Fibroblast of skin of back (primary cell): ENCODE results near the gene HSPG2.

Experiments used
- DNase-seq: peaks from one replicate; pipeline ENCODE4 v3.0.0-alpha.2; 2013

HSPG2 gene

DNA sequence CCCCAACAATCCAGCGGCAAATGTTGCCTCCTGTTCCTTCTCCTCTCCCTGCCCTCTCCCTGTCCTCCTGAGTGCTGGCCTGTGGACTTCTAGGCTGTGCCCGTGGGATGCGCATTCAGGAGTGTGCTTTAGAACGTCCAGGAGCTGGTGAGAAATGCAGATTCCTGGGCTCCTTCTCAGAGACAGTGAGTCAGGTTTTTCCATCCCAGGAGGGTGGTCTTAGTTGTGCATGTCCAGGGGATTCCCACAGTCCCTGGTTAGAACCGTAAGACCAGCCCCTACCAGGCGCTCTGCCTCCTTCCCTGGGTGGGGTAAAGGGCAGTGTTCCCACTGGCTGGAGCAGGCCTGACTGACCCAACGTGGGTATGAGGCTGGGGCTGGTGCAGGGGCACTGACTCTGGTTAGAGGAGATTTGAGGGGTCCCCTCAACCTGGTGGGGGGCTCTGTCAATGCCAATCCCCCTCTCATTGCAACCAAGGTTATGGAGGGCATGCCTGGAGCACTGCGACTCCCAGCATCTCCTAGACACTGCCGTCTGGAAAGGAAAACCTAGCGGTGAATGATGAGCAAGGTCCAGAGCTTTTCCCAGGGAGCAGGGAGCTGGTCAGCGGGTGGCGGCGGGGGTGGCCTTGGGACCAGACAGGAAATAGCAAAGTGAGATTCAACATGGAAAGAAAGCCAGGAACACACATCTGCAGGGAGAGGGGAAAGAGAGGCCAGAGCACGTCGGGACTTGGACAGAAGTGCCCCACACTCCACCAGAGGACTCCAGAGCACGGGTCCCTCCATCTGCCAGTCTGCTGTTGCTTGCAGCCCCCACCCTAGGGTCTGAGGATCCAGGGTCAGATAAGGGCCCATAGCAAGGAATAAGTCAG lies 38.5 kb downstream of the HSPG2 start:
- peak; percentile 54 for DNase-seq

DNA sequence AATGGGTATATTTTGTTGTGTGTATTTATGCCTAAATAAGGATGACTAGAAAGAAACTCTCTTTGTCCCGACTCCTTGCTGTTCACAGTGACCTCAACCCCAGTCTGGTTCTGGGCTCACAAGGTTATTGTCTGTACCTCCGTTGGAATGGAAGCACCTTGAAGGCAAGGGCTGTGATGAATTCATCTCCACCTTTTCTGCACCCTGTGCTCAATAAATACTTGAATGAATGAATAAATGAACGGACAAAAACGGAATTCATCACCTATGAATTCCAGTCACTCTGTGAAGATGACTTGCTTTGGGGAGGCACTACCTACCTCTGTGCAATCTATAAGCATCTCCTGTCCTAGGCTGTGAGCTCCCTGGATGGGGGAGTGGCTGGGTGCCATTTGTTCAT lies 39.3 kb downstream of the HSPG2 start:
- DNase-seq, result no peak

DNA sequence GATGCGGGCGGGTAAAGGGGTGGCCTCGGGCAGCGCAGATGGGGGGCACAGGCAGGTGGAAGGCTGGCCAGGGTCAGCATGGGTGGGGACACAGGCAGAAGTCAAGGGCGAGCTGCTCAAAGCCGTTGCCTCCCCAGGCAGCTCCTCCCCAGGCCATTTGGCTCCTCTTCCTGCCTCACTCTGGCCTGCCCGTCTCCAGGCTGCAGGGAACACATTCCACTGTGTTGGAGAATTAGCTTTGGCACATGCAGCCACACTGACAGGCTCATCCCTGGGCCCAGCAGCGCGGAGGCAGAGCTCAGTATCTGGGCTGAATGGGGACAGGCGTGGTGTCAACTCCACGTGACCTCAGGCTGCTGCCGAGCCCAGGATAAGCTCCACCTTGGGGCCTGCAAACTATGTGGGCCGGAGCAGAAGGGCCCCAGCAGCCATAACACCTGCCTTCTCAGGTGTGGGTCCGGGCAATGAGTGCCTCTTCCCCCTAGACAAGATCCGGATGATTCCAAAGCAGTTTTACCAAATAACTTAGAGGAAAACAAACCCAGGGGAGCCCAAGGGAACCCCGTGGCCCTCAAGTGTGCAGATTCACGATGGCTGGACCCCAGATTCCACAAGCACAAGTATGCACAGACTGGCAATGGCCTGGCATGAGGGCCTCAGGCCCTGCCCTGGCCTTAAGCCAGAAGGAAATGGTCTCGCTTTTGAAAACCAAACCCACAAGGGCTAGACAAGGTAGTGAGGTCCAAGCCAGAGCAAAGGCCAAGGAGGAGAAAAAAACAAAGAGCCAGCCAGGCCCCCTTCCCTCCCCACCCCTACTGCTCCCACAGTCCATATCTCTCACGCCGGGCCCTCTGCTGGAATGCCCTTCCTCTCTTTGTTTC lies 40.2 kb downstream of the HSPG2 start:
- DNase-seq, result peak; percentile 48

DNA sequence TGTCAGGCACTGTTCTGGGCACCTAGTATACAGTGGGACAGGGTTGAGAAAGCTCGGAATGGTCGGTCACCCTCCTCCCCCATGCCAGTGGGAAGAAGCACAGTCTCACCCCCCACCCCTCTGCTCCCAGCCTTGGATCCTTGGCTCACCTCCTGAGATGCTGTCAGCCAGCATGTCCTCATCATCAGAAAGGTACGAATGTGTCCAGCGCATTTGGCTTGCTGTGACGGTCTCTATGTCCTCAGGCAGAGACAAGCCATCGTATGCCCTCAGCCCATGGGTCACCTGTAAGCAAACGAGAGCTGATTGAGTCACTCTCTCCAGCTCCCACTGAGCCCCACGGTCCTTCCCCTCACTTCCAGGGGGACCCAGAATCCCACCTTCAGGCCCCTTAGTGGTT lies 41.1 kb downstream of the HSPG2 start:
- DNase-seq, result no peak

DNA sequence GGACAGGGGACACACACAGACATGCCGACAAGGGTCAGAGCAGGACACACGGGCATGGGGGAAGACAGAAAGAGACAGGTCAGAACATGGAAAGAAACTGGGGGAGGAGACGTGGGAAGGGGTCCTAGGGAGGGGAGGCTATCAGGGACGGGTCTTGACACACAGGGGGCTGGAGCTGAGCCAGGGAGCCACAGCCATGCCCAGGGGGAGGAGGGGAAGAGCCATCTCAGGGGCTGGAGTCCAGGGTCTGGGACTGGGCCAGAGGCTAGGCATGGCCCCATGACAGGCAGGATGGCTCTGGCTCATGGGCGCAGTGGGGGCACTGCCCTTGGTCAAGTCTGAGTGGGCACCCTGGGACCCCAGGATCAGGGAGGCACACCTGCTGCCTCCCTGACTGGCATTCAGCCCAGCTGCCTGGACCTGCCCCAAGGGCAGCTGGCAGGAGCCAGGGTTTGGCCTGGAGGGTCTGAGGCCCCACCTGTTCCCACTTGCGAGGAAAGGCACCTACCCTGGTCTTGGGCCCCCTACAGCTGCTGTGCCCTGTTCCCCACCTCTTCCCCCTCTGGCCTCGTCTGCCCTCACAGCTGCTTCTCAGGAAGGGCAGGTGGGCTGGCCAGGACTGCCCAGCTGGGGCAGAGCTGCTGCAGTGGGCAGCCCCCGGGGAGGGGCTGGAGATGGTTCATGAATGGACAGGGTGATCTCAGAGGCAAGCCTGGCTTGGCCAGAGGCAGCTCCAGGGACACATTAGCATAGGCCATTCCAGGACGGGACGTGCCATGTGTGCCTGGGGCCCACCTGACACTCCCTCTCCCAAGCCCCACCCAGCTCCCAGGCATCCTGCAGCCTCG lies 42.9 kb downstream of the HSPG2 start:
- no peak for DNase-seq

DNA sequence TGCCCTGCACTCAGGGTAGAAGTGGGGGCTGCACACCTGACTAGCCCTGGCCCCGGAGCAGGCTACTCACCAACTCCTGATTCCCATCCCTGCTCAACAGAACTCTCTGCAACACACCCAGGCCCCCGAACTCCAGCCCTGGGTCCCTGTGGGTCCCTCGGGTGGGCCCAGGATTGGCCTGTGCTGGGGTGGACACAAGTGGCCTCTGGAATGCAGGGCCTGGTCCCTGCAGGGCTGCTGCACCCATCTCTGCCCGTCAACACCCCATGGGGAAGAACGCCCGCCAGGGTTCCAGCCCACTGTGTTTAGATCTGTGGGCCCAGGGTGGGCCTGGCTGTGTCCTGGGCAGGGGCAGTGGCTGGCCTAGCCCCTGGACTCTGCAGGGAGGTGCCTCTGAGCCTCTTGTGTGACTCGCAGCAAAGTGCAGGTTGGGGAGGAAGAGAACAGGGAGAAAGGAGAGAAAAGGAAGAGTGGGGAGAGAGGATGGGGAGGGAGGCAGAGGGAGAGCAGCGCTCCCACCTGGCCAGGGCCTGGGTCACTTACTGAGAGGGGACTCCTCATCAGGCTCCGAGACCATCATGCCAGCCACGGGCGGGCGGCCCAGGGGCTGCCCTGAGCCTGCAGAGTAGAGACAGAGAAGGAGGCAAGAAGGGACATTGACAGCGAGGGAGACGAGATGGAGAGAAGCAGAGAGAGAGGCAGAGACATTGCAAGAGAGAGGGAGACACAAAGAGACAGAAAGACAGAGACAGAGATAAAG lies 43.9 kb downstream of the HSPG2 start:
- no peak for DNase-seq

DNA sequence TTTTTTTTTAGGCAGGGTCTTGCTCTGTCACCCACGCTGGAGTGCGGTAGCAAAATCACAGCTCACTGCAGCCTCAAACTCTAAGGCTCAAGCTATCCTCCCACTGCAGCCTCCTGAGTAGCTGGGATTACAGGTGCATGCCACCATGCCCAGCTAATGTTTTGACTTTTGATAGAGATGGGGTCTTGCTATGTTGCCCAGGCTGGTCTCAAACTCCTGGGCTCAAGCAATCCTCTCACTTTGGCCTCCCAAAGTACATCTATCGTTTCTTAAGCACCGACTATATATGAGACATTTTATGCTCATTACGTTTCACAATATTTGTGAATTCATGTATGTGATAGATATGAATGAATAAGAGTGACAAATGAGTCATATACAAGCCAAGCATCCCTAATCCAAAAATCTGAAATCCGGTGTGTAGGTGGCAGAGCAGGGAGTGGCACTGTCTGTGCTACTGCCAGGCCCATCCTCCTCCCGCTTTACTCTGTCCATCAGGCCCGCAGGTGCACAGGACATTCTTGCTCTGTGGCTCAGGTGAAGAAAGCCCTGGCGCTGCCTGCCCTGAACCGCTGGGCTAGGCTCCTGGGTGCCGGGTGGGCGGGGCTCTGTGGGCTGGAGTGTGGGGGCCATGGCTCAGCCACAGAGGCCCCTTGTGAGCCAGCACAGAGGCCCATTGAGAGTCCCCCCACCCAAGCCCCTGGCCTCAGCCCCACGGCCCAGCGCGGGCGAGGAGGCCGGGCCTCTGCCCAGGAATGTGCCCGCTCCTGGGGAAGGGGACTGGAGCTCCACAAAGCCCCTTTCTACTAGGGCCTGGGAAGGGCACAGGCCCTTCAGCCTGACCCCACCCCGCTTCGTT lies 45.3 kb downstream of the HSPG2 start:
- DNase-seq, result no peak

DNA sequence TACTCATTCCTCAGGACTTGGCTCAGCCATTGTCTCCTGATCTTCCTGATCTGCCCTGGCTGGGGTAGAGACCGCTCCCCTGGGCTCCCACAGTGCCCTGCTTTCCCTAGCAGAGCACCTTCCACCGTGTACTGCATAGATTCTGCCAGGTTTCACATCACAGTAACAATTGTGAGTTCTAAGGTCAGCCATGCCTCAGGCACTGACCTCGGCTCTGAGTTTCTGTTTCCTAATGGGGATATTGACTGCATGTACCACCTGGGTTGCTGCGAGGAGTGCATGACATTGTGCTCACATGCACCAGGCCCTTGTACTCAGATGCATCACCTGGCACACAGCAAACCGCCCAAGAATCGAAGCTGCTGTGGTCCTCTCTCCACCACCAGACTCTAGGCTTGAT lies 46.0 kb downstream of the HSPG2 start:
- DNase-seq, result no peak

DNA sequence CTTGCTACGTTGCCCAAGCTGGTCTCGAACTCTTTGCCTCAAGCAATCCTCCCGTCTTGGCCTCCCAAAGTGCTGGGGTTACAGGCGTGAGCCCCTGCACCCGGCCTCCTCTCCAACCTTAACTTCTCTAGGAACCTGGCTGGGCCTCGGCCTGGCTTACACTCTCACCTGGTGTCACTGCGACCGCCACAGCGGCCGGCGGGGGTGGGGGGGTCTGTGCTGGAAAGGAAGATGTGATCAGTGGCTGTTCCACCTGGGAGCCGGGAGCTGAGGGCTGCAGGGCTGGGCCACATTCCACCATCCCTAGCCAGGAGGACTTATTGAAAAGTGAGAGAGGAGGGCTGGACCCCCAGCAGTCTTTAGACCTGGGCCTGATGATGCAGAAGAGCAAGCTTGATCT lies 48.6 kb downstream of the HSPG2 start:
- no peak for DNase-seq

DNA sequence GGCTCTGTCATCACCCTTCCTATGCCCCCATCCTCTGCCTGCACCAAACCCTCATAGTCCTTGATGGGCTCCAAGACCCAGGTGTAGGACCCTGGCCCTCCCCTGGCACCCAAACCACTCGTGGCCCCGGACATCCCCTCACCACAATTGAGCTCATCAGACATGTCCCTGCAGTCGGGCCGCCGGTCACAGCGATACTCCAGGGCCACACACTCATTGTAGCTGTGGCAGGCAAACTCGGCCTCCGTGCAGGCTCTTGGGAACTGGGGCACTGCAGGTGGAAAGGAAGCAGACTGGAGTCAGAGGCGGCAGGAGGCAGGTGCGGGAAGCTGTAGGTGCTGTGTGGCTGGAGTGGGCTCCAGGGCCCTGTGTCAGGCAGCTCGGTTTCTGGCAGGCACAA lies 49.3 kb downstream of the HSPG2 start:
- DNase-seq, result no peak

DNA sequence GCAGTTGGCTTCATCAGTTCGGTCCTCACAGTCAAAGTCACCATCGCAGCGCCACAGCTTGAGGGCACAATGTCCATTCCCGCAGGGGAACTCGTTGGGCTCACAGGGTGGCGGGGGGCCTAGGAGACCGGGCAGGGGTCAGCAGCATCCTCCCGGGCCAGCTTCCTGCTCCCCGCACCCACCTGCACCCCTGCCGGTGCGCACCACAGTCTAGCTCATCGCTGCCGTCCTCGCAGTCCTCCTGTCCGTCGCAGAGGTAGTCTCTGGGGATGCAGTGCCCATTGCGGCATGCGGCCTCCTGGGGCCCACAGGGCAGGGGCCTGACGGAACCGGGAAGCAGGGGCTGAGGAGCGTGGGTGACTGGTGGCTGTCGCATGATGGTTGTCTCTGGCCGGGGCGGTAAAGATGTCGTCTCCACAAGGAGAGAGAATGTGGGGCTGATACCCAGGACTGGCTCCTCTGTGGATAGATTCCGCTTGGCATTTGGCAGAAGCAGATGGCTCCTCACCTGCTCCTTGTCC lies 49.8 kb downstream of the HSPG2 start:
- no peak for DNase-seq

DNA sequence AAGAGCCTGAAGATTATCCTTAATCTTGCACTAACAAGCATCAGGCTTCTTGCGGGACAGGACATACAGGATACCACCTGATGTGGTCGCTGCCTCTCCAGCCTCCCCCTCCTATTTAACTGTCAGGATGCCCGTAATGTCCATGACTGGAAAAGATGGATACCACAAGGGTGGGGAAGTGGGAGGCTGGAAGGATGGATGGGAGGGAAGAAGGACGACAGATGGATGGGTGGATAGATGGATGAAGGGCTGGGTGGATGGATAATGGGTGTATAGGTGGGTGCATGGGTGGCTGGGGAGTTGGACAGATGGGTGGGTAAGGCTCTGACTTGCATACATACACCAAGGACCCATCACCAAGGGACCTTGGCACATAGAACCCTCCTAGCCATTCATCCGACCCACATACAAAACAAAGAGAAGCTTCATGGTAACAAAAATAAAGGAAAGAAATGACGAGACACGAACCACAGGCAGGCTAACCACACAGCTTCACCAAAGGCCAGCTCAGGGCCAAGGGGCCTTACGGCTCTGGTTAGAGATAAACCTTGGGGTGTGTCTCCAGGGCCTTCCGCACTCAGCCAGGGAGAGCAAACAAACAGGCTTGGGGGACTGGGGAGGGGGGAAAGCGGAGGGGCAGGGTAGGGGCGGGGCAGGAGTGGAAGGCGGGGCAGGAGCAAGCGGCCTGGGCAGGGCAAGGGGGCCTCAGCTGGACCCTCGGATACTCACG lies 50.5 kb downstream of the HSPG2 start:
- no peak for DNase-seq

DNA sequence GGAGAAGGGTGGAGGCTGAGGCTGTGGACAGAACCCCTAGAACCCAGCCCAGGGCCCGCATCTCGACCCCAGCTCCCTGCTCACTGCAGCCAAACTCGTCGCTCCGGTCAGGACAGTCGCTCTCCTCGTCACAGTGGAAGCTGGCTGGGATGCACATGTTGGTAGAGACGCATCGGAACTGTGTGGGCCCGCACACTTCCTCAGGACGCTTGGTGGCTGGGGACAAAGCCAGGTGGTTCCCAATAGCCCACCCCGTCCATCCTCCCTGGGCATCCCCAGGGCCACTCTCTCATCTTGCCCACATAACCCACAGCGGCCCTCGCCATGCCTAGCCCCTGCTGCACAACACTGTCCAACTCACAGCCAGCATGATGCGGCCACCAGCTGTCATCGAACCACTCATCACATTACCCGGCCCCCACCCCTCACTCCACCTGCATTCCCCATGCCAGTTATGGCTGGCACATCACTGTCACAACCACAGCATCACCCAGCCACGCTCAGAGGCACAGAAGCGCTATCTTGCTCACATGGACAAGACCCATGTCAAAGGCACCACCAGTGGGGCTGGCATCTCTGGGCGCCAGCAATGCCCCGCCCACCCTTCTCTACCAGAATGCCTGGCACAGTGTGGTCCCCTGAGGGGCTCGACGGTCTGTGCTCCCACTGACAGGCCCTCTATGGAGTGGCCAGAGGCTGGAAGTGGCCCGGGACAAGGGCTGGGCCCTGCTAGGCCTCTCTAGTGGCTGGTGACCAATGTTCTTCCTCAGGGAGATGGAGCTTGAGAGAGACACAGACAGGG lies 51.7 kb downstream of the HSPG2 start:
- no peak for DNase-seq

DNA sequence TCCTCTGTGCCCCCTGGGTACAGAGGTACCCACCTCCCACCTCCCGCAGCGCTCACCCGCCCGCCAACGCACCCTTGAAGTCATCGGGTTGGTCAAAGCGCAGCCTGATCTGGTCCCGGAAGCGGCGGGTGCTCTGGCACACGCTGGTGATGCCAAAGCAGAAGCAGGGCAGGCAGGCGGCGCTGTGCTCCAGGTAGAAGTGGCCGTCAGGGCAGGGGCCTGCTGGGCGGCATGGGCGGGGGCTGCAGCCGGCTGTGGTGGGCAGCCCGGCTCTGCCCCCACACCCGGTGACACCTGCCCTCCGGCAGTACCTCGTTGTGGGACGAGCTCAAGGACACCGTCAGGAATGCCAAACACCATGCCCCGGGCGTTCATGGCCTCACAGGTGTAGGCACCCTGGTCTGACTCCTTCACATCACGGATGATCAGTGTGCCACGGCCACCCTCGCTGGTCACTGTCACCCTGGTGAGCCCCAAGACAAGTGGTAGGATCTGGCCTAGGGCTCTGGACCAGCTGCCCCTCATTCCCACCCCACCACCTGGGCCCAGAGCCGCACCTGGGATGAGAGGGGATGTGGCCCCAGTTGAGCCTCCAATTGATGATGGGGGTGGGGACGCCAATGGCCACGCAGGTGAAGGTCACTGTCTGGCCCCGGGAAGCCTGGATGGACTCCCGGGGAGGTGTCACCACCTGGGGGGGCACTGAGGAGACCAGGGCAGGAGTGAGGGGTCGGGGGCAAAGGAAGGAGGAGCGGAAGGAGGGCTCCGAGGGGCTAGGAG lies 52.5 kb downstream of the HSPG2 start:
- DNase-seq, result no peak

DNA sequence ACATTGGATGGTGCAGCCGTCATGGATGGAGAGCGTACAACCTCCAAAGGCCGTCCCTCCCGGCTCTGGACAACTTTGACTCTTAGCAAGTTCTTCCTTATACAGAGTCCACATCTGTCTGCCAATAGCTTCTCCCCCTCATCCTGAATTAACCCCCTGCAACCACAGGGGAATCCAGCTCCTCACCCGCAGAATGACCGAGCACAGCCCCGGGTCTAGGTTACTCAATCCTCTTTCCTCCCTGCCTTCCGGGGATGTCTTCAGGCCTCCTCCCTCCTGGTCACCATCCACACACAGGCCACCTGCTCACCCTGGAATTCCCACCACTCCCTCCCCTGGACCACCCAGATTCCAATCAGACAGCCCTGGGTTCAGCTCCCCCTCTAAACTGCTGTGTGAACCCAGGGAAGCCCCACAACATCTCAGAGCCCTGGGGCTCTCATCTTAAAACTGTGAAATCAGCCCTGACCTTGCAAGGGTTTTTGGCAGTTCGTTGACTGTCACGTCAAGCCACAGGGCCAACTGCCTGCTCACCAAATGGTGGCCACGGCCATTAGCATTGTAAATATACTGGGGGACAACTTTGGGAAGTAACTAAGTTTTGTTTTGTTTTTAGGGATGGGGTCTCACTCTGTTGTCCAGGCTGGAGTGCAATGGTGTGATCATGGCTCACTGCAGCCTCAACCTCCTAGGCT lies 54.2 kb downstream of the HSPG2 start:
- no peak for DNase-seq

DNA sequence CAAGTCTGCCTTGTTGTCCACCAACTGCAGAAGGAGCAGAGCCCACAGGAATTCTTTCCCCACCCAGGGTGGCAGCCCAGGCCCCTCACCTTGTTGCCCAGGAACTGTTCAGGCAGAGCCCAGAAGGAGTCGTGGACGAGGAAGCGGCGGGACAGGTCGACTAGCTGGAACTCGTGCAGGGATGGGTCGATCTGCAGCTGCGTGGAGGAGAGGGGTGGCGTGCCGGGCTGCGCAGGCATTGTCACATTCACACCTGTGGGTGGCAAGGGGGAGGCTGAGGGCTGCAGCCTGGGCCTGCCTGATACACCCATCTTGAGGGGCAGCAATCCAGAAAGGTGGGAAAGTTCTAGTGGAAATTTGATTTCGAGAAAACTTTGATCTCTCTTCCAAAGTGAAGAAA lies 55.9 kb downstream of the HSPG2 start:
- DNase-seq, result no peak

DNA sequence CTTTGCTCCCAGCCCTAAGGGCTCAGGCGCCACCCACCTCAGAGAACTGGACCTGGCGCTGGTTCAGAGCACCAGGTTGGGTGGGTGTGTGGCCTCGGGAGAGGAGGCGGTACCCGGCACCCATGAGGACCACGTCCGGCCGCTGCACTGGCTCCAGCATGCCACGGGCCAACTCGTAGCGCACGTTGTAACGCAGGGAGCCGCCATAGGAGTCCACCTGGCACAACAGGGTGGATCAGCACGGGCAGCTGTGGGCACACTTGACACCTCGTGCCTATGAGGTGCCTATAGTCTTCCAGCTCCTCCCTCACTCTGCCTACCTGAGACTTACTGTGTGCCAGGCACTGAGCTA lies 56.5 kb downstream of the HSPG2 start:
- DNase-seq, result no peak
